Activated CD4-positive, alpha-beta T cell treated with anti-CD3 and anti-CD28 coated beads for 36 hours (primary cell): ENCODE data around the gene TAP1. TPM values are rescaled to one million over a fixed set of nuclear protein-coding genes. Genes with fewer than 3 reads are reported as not detected.
A peak's percentile ranks its signal among the peaks of the same experiment; 100 is the strongest.

Experiments used
- ATAC-seq: fragments of 200-7000 bp; cut with Tn5 transposase; one replicate; pipeline ENCODE4 v1.10.0; 2021; ENCODE audit warnings: mild to moderate bottlenecking, moderate library complexity
- CTCF ChIA-PET: fragments of 350-600 bp; sonication (Branson Sonifier 250); formaldehyde crosslinking; loops from one replicate; lab custom pipeline; 2021; ENCODE audit warnings: antibody characterized with exemption; lab: Charles Lee
- POLR2A ChIA-PET: fragments of 350-600 bp; sonication (Branson Sonifier 250); formaldehyde crosslinking; loops from one replicate; lab custom pipeline; 2021; ENCODE audit warnings: antibody characterized with exemption, inconsistent platforms; lab: Charles Lee
- DNase-seq: peaks from one replicate; pipeline ENCODE4 v3.0.0-alpha.2; 2020
- H3K27ac Mint-ChIP-seq: one replicate; pipeline ENCODE4 v1.8.0; 2021; ENCODE audit warnings: mixed read lengths
- H3K27me3 Mint-ChIP-seq: one replicate; pipeline ENCODE4 v1.8.0; 2021; ENCODE audit warnings: mixed read lengths
- H3K36me3 Mint-ChIP-seq: one replicate; pipeline ENCODE4 v1.8.0; 2021; ENCODE audit warnings: low read depth, mixed read lengths
- H3K4me1 Mint-ChIP-seq: one replicate; pipeline ENCODE4 v1.8.0; 2021; ENCODE audit warnings: mixed read lengths
- H3K4me3 Mint-ChIP-seq: one replicate; pipeline ENCODE4 v1.8.0; 2021; ENCODE audit warnings: mild to moderate bottlenecking, moderate library complexity, mixed read lengths
- H3K9me3 Mint-ChIP-seq: one replicate; pipeline ENCODE4 v1.8.0; 2021; ENCODE audit warnings: low read depth, mixed read lengths
- intact Hi-C, 2 experiments: fragments of 100-400 bp; cut with DNase I in 1 of 2; cut with micrococcal nuclease in 1 of 2; formaldehyde crosslinking; loops; one replicate each; pipeline versions ENCODE4 v1.14.2 to v1.15.1; 2022 to 2024; cut with DNase I, micrococcal nuclease
- total RNA-seq, 2 experiments: library from RNA; stranded (reverse); gene quantifications; one replicate each; pipeline ENCODE4 v1.2.3, GENCODE V29; 2021

TAP1 gene
- total RNA-seq, 2 experiments from 2014 or later: 191 to 255 TPM

DNA sequence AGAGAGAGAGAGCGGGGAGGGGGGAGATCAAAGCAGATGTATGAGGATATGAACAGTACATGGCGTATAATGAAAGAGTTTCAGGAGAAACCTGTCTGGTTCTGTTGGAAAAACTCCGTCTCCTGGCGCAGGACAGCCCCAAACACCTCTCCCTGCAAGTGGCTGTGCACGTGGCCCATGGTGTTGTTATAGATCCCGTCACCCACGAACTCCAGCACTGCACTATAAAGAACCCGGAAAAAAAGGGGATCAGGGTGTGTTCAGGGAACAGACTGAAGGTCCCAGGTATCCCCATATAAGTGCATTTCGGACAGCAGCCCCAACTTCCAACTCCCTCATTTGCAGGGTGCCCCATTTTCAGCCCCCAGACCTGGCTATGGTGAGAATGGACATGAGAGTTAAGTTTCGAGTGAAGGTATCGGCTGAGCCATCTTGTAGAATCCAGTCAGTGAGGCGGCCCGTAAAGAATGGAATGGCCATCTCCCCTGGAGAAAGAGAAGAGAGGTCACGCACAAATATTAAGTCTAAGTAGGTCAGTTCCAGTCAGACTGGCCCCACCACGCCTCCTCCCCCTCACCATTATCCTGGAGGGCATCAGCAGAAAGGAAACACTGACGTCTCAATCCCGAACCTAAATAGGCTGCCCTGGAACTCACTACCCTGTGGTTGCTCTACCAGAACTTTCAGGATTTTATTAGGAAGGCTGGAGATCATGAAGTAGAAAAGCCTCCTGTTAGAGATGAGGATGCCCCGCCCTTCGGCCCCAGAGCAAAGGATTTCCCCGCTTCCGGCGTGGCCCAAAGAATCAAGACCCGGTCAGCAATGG, 1.3 kb downstream of the TAP1 start:
- ChIA-PET CTCF (interaction anchor here (0.9 to 8.0 kb wide), 5 partner anchors 10 to 104 kb away, joined by 3 to 240 read pairs (median 46); partner anchors contain the start of genes PSMB8 and TAP2), POLR2A (interaction anchor here (0.5 to 4.2 kb wide), 7 partner anchors 7 to 127 kb away, joined by 3 to 65 read pairs (median 4); partner anchors contain the start of genes PSMB8 and TAP2)
- H3K27ac Mint-ChIP-seq: peak overlapping the region; percentile 94
- intact Hi-C loops: loop anchor here (2.0 to 5.0 kb wide), 6 partner anchors 349 to 1113 kb away; partner anchors contain the start of genes CUTA (in 1 of the 2), PHF1 (in 1 of the 2), RPS18 (in 1 of the 2) and RXRB (in 1 of the 2)
- ATAC-seq (no peak), DNase-seq (peak; percentile 60)
- no peaks in the 10 kb centered on the region for H3K9me3 Mint-ChIP-seq
- peaks cover 89% of the 10 kb centered on the region for H3K36me3 Mint-ChIP-seq
- H3K4me1 Mint-ChIP-seq: peaks cover 62% of the 10 kb centered on the region
- no peaks in the 10 kb centered on the region for H3K27me3 Mint-ChIP-seq
- H3K4me3 Mint-ChIP-seq: peak overlapping the region; percentile 100

GRCh38 chr6:32851025-32851424, 2.5 kb downstream of the TAP1 start:
- DNase-seq: no peak
- H3K9me3 Mint-ChIP-seq: no peaks in the 10 kb centered on the region
- CTCF ChIA-PET: interaction anchor here (0.7 to 3.7 kb wide), 5 partner anchors 12 to 133 kb away, joined by 3 to 46 read pairs (median 3); partner anchors contain the start of gene TAP2
- no peak for ATAC-seq
- peaks cover 88% of the 10 kb centered on the region for H3K36me3 Mint-ChIP-seq
- H3K27me3 Mint-ChIP-seq: no peaks in the 10 kb centered on the region
- H3K4me3 Mint-ChIP-seq: peak overlapping the region; percentile 100
- POLR2A ChIA-PET: interaction anchor here (1.7 kb wide), 1 partner anchor 120 kb away, joined by 4 read pairs; no protein-coding TSS in a partner anchor
- intact Hi-C loops: loop anchor here (5.0 kb wide), 4 partner anchors 421 to 654 kb away; partner anchors contain the start of genes CUTA (in 1 of the 2), PHF1 (in 1 of the 2), RPS18 (in 1 of the 2) and VPS52 (in 1 of the 2)
- H3K4me1 Mint-ChIP-seq: peaks cover 61% of the 10 kb centered on the region
- H3K27ac Mint-ChIP-seq: peak overlapping the region; percentile 94

- ATAC-seq (no peak), DNase-seq (no peak)
- intact Hi-C loops: no loop called here
- H3K4me1 Mint-ChIP-seq: peaks cover 56% of the 10 kb centered on the region
- H3K9me3 Mint-ChIP-seq: no peaks in the 10 kb centered on the region
- peaks cover 87% of the 10 kb centered on the region for H3K36me3 Mint-ChIP-seq
- peak overlapping the region; percentile 95 for H3K4me3 Mint-ChIP-seq
- H3K27ac Mint-ChIP-seq: peak overlapping the region; percentile 84
- ChIA-PET POLR2A (interaction anchor here (0.6 to 1.1 kb wide), 2 partner anchors 11 to 15 kb away, joined by 3 read pairs; partner anchors contain the start of gene TAP2), CTCF (interaction anchor here (0.8 to 3.7 kb wide), 4 partner anchors 9 to 136 kb away, joined by 3 to 46 read pairs (median 4); partner anchors contain the start of gene TAP2)
- no peaks in the 10 kb centered on the region for H3K27me3 Mint-ChIP-seq
Measured at GRCh38 chr6:32849126-32849525, 4.4 kb downstream of the TAP1 start.

- no peak for ATAC-seq
- H3K4me1 Mint-ChIP-seq: peaks cover 56% of the 10 kb centered on the region
- peak overlapping the region; percentile 84 for H3K27ac Mint-ChIP-seq
- H3K9me3 Mint-ChIP-seq: no peaks in the 10 kb centered on the region
- H3K27me3 Mint-ChIP-seq: no peaks in the 10 kb centered on the region
- CTCF ChIA-PET: interaction anchor here (0.7 to 10.8 kb wide), 4 partner anchors 9 to 21 kb away, joined by 3 to 240 read pairs (median 28); partner anchors contain the start of genes PSMB9, TAP1 and TAP2
- H3K36me3 Mint-ChIP-seq: peaks cover 95% of the 10 kb centered on the region
- POLR2A ChIA-PET: no interaction called here
- intact Hi-C loops: no loop called here
- DNase-seq: no peak
- peak overlapping the region; percentile 95 for H3K4me3 Mint-ChIP-seq
Measured at GRCh38 chr6:32847795-32848194, 5.7 kb downstream of the TAP1 start.

GRCh38 chr6:32847004-32847403, 6.5 kb downstream of the TAP1 start:
- Mint-ChIP-seq H3K27me3 (no peaks in the 10 kb centered on the region), H3K27ac (peak overlapping the region; percentile 84), H3K4me1 (peaks cover 61% of the 10 kb centered on the region), H3K36me3 (peaks cover 95% of the 10 kb centered on the region), H3K9me3 (no peaks in the 10 kb centered on the region), H3K4me3 (peak overlapping the region; percentile 95)
- intact Hi-C loops: no loop called here
- CTCF ChIA-PET: interaction anchor here (0.7 to 10.8 kb wide), 6 partner anchors 8 to 157 kb away, joined by 3 to 240 read pairs (median 4); partner anchors contain the start of genes PSMB9, TAP1 and TAP2
- no peak for ATAC-seq
- DNase-seq: no peak
- POLR2A ChIA-PET: interaction anchor here (1.2 to 3.6 kb wide), 2 partner anchors 9 to 124 kb away, joined by 5 to 69 read pairs; partner anchors contain the start of gene TAP2

GRCh38 chr6:32845384-32845884, 8.1 kb downstream of the TAP1 start:
- DNase-seq: peak; percentile 73
- peak overlapping the region; percentile 95 for H3K4me3 Mint-ChIP-seq
- peak; percentile 29 for ATAC-seq
- intact Hi-C loops: loop anchor here (2.0 kb wide), 3 partner anchors 127 to 715 kb away; partner anchors contain the start of genes FKBPL (in 1 of the 2), RXRB (in 1 of the 2) and SLC39A7 (in 1 of the 2)
- POLR2A ChIA-PET: interaction anchor here (0.5 to 3.6 kb wide), 11 partner anchors 9 to 1105 kb away, joined by 3 to 69 read pairs (median 4); partner anchors contain the start of genes PSMB9 and TAP1
- H3K4me1 Mint-ChIP-seq: peaks cover 64% of the 10 kb centered on the region
- H3K27ac Mint-ChIP-seq: peak overlapping the region; percentile 97
- H3K9me3 Mint-ChIP-seq: no peaks in the 10 kb centered on the region
- CTCF ChIA-PET: interaction anchor here (0.6 to 10.8 kb wide), 10 partner anchors 11 to 139 kb away, joined by 3 to 240 read pairs (median 4); partner anchors contain the start of genes HLA-DMA, HLA-DOB, PSMB9 and TAP1
- peaks cover 94% of the 10 kb centered on the region for H3K36me3 Mint-ChIP-seq
- no peaks in the 10 kb centered on the region for H3K27me3 Mint-ChIP-seq

- intact Hi-C loops: loop anchor here (1.0 to 5.0 kb wide), 12 partner anchors 8 to 1178 kb away; partner anchors contain the start of genes AGPAT1 (in 2 of the 2), RNF5 (in 2 of the 2), CSNK2B (in 1 of the 2) and FKBPL (in 1 of the 2)
- Mint-ChIP-seq H3K27ac (peak overlapping the region; percentile 97), H3K27me3 (no peaks in the 10 kb centered on the region), H3K9me3 (no peaks in the 10 kb centered on the region), H3K4me1 (peaks cover 64% of the 10 kb centered on the region), H3K4me3 (peak overlapping the region; percentile 95), H3K36me3 (peaks cover 94% of the 10 kb centered on the region)
- ChIA-PET POLR2A (interaction anchor here (0.7 to 3.6 kb wide), 10 partner anchors 9 to 1105 kb away, joined by 3 to 69 read pairs (median 4); partner anchors contain the start of genes HSD17B8, PSMB9 and TAP1), CTCF (interaction anchor here (0.6 to 10.8 kb wide), 10 partner anchors 12 to 140 kb away, joined by 3 to 240 read pairs (median 4); partner anchors contain the start of genes HLA-DMA, HLA-DOB, PSMB9 and TAP1)
- DNase-seq (no peak), ATAC-seq (peak; percentile 0)
Measured at GRCh38 chr6:32844839-32845383, 8.6 kb downstream of the TAP1 start.

GRCh38 chr6:32843979-32844838, 9.3 kb downstream of the TAP1 start, which contains the start of gene PSMB8:
PSMB8 (minus strand) TSS chr6:32844047; CDS start chr6:32843996, 51 bp downstream.
- ChIA-PET CTCF (interaction anchor here (0.7 to 10.8 kb wide), 7 partner anchors 12 to 140 kb away, joined by 3 to 240 read pairs (median 9); partner anchors contain the start of genes HLA-DMA, PSMB9 and TAP1), POLR2A (interaction anchor here (1.1 to 3.6 kb wide), 8 partner anchors 10 to 479 kb away, joined by 3 to 69 read pairs (median 4); partner anchors contain the start of genes HSD17B8, PSMB9 and TAP1)
- peaks cover 66% of the 10 kb centered on the region for H3K4me1 Mint-ChIP-seq
- peak within 1 kb of the TSS; percentile 95 for H3K4me3 Mint-ChIP-seq
- DNase-seq (peak; percentile 99), ATAC-seq (peak; percentile 73)
- H3K27ac Mint-ChIP-seq: peak within 1 kb of the TSS; percentile 97
- intact Hi-C loops: loop anchor here (1.0 to 5.0 kb wide), 12 partner anchors 9 to 1177 kb away; partner anchors contain the start of genes AGPAT1 (in 2 of the 2), RNF5 (in 2 of the 2), CSNK2B (in 1 of the 2) and FKBPL (in 1 of the 2)
- H3K36me3 Mint-ChIP-seq: peaks cover 95% of the 10 kb centered on the region
- H3K27me3 Mint-ChIP-seq: no peaks in the 10 kb centered on the region
- no peaks in the 10 kb centered on the region for H3K9me3 Mint-ChIP-seq
